GM12892 (cell line): ENCODE results near the gene FEM1B.

ENCODE experiments used
- POLR2A ChIP-seq: IDR thresholded peaks from 2 replicates; pipeline ENCODE4 v1.6.1; 2011; ENCODE audit warnings: low read depth, low read length, control low read depth
- POLR2AphosphoS5 ChIP-seq: IDR thresholded peaks from 2 replicates; pipeline ENCODE4 v1.6.1; 2011; ENCODE audit warnings: low read depth, low read length, control low read depth
- TAF1 ChIP-seq: IDR thresholded peaks from 2 replicates; pipeline ENCODE4 v1.6.1; 2011; ENCODE audit warnings: low read depth, mild to moderate bottlenecking, control low read depth, low read length, borderline replicate concordance

GRCh38 chr15:68281008-68281407, 3.5 kb downstream of the FEM1B start:
- no peak for TF ChIP-seq POLR2A
- no peak for TF ChIP-seq POLR2AphosphoS5
- TF ChIP-seq TAF1 = no peak
